ENCODE measurements around the gene FDXACB1. TPM values are rescaled to one million over a fixed set of nuclear protein-coding genes. Genes with fewer than 3 reads are reported as not detected.

FDXACB1 gene
- total RNA-seq, 1 donor from 2014 or later = 2.4 TPM

- Histone ChIP-seq H3K27me3 (ENCODE audit: control insufficient read depth, insufficient read depth, low read length) (no peaks in the 10 kb centered on the region), H3K36me3 (ENCODE audit: control insufficient read depth, insufficient read depth, low read length) (no peaks in the 10 kb centered on the region), H3K4me3 (ENCODE audit: low read depth, low read length) (peak overlapping the region; percentile 61)
- DNase-seq (ENCODE audit: low read depth) (peak; percentile 51), FAIRE-seq (no peak)
- TF ChIP-seq CTCF (IDR thresholded peaks at IDR 0.05; ENCODE audit: insufficient read depth, low read length, severe bottlenecking) = peak; percentile 3
Observed at GRCh38 chr11:111878385-111878848, 548 bp downstream of the FDXACB1 start.

- DNase-seq (ENCODE audit: low read depth) (peak; percentile 1), FAIRE-seq (no peak)
- TF ChIP-seq CTCF (IDR thresholded peaks at IDR 0.05; ENCODE audit: insufficient read depth, low read length, severe bottlenecking) = no peak
- H3K36me3 ChIP-seq (ENCODE audit: control insufficient read depth, insufficient read depth, low read length) = peaks cover 3% of the 10 kb centered on the region
- H3K27me3 ChIP-seq (ENCODE audit: control insufficient read depth, insufficient read depth, low read length) = no peaks in the 10 kb centered on the region
- peak overlapping the region; percentile 89 for H3K4me3 ChIP-seq (ENCODE audit: low read depth, low read length)
Observed at GRCh38 chr11:111871693-111872161, 7.2 kb downstream of the FDXACB1 start.

- FAIRE-seq = no peak
- DNase-seq (ENCODE audit: low read depth) = peak; percentile 66
- peak within 1 kb of the TSS; percentile 89 for H3K4me3 ChIP-seq (ENCODE audit: low read depth, low read length)
- peaks cover 4% of the 10 kb centered on the region for H3K36me3 ChIP-seq (ENCODE audit: control insufficient read depth, insufficient read depth, low read length)
- peak; percentile 45 for TF ChIP-seq CTCF (IDR thresholded peaks at IDR 0.05; ENCODE audit: insufficient read depth, low read length, severe bottlenecking)
- no peaks in the 10 kb centered on the region for H3K27me3 ChIP-seq (ENCODE audit: control insufficient read depth, insufficient read depth, low read length)
Observed at GRCh38 chr11:111870886-111871692, 7.9 kb downstream of the FDXACB1 start, which contains the start of gene ALG9. Gene ALG9 (minus strand): TSS chr11:111871581. CDS start chr11:111871482, 99 bp downstream.

GRCh38 chr11:111870522-111870885 is 8.5 kb downstream of the FDXACB1 start:
- DNase-seq (ENCODE audit: low read depth) (no peak), FAIRE-seq (no peak)
- Histone ChIP-seq H3K36me3 (ENCODE audit: control insufficient read depth, insufficient read depth, low read length) (peaks cover 4% of the 10 kb centered on the region), H3K27me3 (ENCODE audit: control insufficient read depth, insufficient read depth, low read length) (no peaks in the 10 kb centered on the region), H3K4me3 (ENCODE audit: low read depth, low read length) (peak overlapping the region; percentile 89)
- TF ChIP-seq CTCF (IDR thresholded peaks at IDR 0.05; ENCODE audit: insufficient read depth, low read length, severe bottlenecking) = no peak

GRCh38 chr11:111870113-111870512 is 8.9 kb downstream of the FDXACB1 start:
- no peak for TF ChIP-seq CTCF (IDR thresholded peaks at IDR 0.05; ENCODE audit: insufficient read depth, low read length, severe bottlenecking)
- DNase-seq (ENCODE audit: low read depth) (peak; percentile 48), FAIRE-seq (no peak)
- no peaks in the 10 kb centered on the region for H3K27me3 ChIP-seq (ENCODE audit: control insufficient read depth, insufficient read depth, low read length)
- peaks cover 4% of the 10 kb centered on the region for H3K36me3 ChIP-seq (ENCODE audit: control insufficient read depth, insufficient read depth, low read length)
- H3K4me3 ChIP-seq (ENCODE audit: low read depth, low read length) = no peak overlapping the region

Data from bronchial epithelial cell (primary cell).